GM12892 (cell line): ENCODE results near the gene SORBS2.

ENCODE experiments used
- POLR2AphosphoS5 ChIP-seq: IDR thresholded peaks from 2 replicates; pipeline ENCODE4 v1.6.1; 2011; ENCODE audit warnings: low read depth, low read length, control low read depth
- TAF1 ChIP-seq: IDR thresholded peaks from 2 replicates; pipeline ENCODE4 v1.6.1; 2011; ENCODE audit warnings: low read depth, mild to moderate bottlenecking, control low read depth, low read length, borderline replicate concordance

- no peak for TF ChIP-seq POLR2AphosphoS5
- no peak for TF ChIP-seq TAF1
Observed at GRCh38 chr4:185723631-185724260, 88.2 kb downstream of the SORBS2 start.
